ENCODE data around the gene TAAR1. TPM values are rescaled to one million over a fixed set of nuclear protein-coding genes. Genes with fewer than 3 reads are reported as not detected.
"Not testable (repeated sequence)": the region's sequence is repeated elsewhere in the genome, so short reads cannot be mapped to it uniquely, and the experiment has no call there.

Gene TAAR1
- total RNA-seq, 1 donor from 2014 or later = not detected

GRCh38 chr6:132684272-132684671 is 25.3 kb upstream of the TAAR1 start:
- no peak for DNase-seq (ENCODE audit: low spot score in 2 of 2, unreplicated experiment in 2 of 2)
- no peak overlapping the region for H3K4me3 Mint-ChIP-seq
- H3K36me3 Mint-ChIP-seq = no peaks in the 10 kb centered on the region
- H3K27ac Mint-ChIP-seq = no peak overlapping the region
- peaks cover 9% of the 10 kb centered on the region for H3K4me1 Mint-ChIP-seq
- no peaks in the 10 kb centered on the region for H3K27me3 Mint-ChIP-seq (ENCODE audit: low read depth)
- TF ChIP-seq CTCF (IDR thresholded peaks at IDR 0.05; ENCODE audit: unreplicated experiment) = no peak
- peaks cover 23% of the 10 kb centered on the region for H3K9me3 Mint-ChIP-seq

GRCh38 chr6:132683543-132683942 is 24.6 kb upstream of the TAAR1 start:
- H3K36me3 Mint-ChIP-seq = no peaks in the 10 kb centered on the region
- H3K4me1 Mint-ChIP-seq = peaks cover 9% of the 10 kb centered on the region
- no peaks in the 10 kb centered on the region for H3K27me3 Mint-ChIP-seq (ENCODE audit: low read depth)
- H3K4me3 Mint-ChIP-seq = no peak overlapping the region
- peaks cover 23% of the 10 kb centered on the region for H3K9me3 Mint-ChIP-seq
- no peak for DNase-seq (ENCODE audit: low spot score in 2 of 2, unreplicated experiment in 2 of 2)
- H3K27ac Mint-ChIP-seq = peak overlapping the region; percentile 86
- no peak for TF ChIP-seq CTCF (IDR thresholded peaks at IDR 0.05; ENCODE audit: unreplicated experiment)

GRCh38 chr6:132679094-132679493 is 20.1 kb upstream of the TAAR1 start:
- DNase-seq (ENCODE audit: low spot score in 2 of 2, unreplicated experiment in 2 of 2); H3K4me3 Mint-ChIP-seq; H3K27ac Mint-ChIP-seq; H3K27me3 Mint-ChIP-seq (ENCODE audit: low read depth); H3K4me1 Mint-ChIP-seq; H3K36me3 Mint-ChIP-seq: not testable (repeated sequence)
- H3K9me3 Mint-ChIP-seq = peaks cover 14% of the 10 kb centered on the region

GRCh38 chr6:132675749-132676148 is 16.8 kb upstream of the TAAR1 start:
- peaks cover 4% of the 10 kb centered on the region for H3K9me3 Mint-ChIP-seq
- no peak for TF ChIP-seq CTCF (IDR thresholded peaks at IDR 0.05; ENCODE audit: unreplicated experiment)
- no peaks in the 10 kb centered on the region for H3K36me3 Mint-ChIP-seq
- H3K4me3 Mint-ChIP-seq = no peak overlapping the region
- H3K27ac Mint-ChIP-seq = no peak overlapping the region
- no peak for DNase-seq (ENCODE audit: low spot score in 2 of 2, unreplicated experiment in 2 of 2)
- H3K27me3 Mint-ChIP-seq (ENCODE audit: low read depth) = peaks cover 4% of the 10 kb centered on the region
- H3K4me1 Mint-ChIP-seq = no peaks in the 10 kb centered on the region

- no peaks in the 10 kb centered on the region for H3K4me1 Mint-ChIP-seq
- peaks cover 4% of the 10 kb centered on the region for H3K9me3 Mint-ChIP-seq
- DNase-seq (ENCODE audit: low spot score in 2 of 2, unreplicated experiment in 2 of 2) = no peak
- no peak overlapping the region for H3K27ac Mint-ChIP-seq
- no peak for TF ChIP-seq CTCF (IDR thresholded peaks at IDR 0.05; ENCODE audit: unreplicated experiment)
- no peak overlapping the region for H3K4me3 Mint-ChIP-seq
- H3K36me3 Mint-ChIP-seq = no peaks in the 10 kb centered on the region
- peaks cover 4% of the 10 kb centered on the region for H3K27me3 Mint-ChIP-seq (ENCODE audit: low read depth)
These were observed 16.0 kb upstream of the TAAR1 start for GRCh38 chr6:132675002-132675401.

- Mint-ChIP-seq H3K9me3 (peaks cover 4% of the 10 kb centered on the region), H3K27me3 (ENCODE audit: low read depth) (peaks cover 4% of the 10 kb centered on the region), H3K27ac (no peak overlapping the region), H3K36me3 (no peaks in the 10 kb centered on the region), H3K4me1 (peaks cover 2% of the 10 kb centered on the region), H3K4me3 (no peak overlapping the region)
- no peak for TF ChIP-seq CTCF (IDR thresholded peaks at IDR 0.05; ENCODE audit: unreplicated experiment)
- no peak for DNase-seq (ENCODE audit: low spot score in 2 of 2, unreplicated experiment in 2 of 2)
These were observed 14.6 kb upstream of the TAAR1 start for GRCh38 chr6:132673376-132674094.
